Measurements from ENCODE around the gene PNPLA8. TPM values are rescaled to one million over a fixed set of nuclear protein-coding genes. Genes with fewer than 3 reads are reported as not detected.

Gene PNPLA8
- total and polyA plus RNA-seq, 2 donors (not counting 3 experiments of a cell fraction or from before 2014, with no cell fraction given), result 5.9 to 19.9 TPM

GRCh38 chr7:108522780-108523179 is 3.2 kb downstream of the PNPLA8 start:
- H3K27me3 ChIP-seq (ENCODE audit: control insufficient read depth in 2 of 2, insufficient read depth in 2 of 2, low read length in 2 of 2), result no peaks in the 10 kb centered on the region
- FAIRE-seq (no peak), DNase-seq (ENCODE audit: low read depth, low spot score) (no peak)
- no peaks in the 10 kb centered on the region for H3K9me3 ChIP-seq (replicated peaks; ENCODE audit: control insufficient read depth, insufficient read depth, low read length)
- no peak overlapping the region for H3K27ac ChIP-seq (ENCODE audit: insufficient read depth, low read depth, low read length)
- no peak overlapping the region for H3K9ac ChIP-seq (replicated peaks; ENCODE audit: extremely low read depth, insufficient read depth, low read length)
- TF ChIP-seq EZH2 (IDR thresholded peaks at IDR 0.05; ENCODE audit: borderline replicate concordance, low read depth, low read length, severe bottlenecking) (no peak), POLR2A (IDR thresholded peaks at IDR 0.05; ENCODE audit: low read depth, low read length) (no peak), MAX (IDR thresholded peaks at IDR 0.05; ENCODE audit: insufficient read depth, insufficient read length) (no peak), FOS (IDR thresholded peaks at IDR 0.05; ENCODE audit: borderline replicate concordance, insufficient read depth, low read length) (no peak), CTCF (IDR thresholded peaks at IDR 0.05; ENCODE audit: extremely low read depth in 1 of 2, insufficient read depth in 1 of 2, low read depth in 1 of 2, low read length in 2 of 2) (no peak), JUN (IDR thresholded peaks at IDR 0.05; ENCODE audit: borderline replicate concordance, insufficient read depth, insufficient read length, low read depth) (no peak), POLR2AphosphoS5 (IDR thresholded peaks at IDR 0.05; ENCODE audit: insufficient read depth, low read depth, low read length) (no peak), GATA2 (IDR thresholded peaks at IDR 0.05; ENCODE audit: insufficient read depth, insufficient read length, low read depth, low read length) (no peak), MYC (IDR thresholded peaks at IDR 0.05; ENCODE audit: low read depth, low read length) (no peak)
- CTCF ChIA-PET, result interaction anchor here (1.4 kb wide), 1 partner anchor 21 kb away, joined by 3 read pairs; no protein-coding TSS in a partner anchor
- no peak overlapping the region for H2AFZ ChIP-seq (ENCODE audit: low read depth, low read length)
- H3K4me1 ChIP-seq (ENCODE audit: control insufficient read depth, extremely low read depth, insufficient read depth, low read length), result peaks cover 17% of the 10 kb centered on the region
- POLR2A ChIA-PET, result no interaction called here
- no peak overlapping the region for H3K4me2 ChIP-seq (ENCODE audit: insufficient read depth, low read length)
- peaks cover 31% of the 10 kb centered on the region for H3K79me2 ChIP-seq (ENCODE audit: control insufficient read depth, insufficient read depth, low read length)
- H3K36me3 ChIP-seq (ENCODE audit: control insufficient read depth in 2 of 2, extremely low read depth in 1 of 2, insufficient read depth in 2 of 2, low read length in 2 of 2), result peaks cover 0 to 2% of the 10 kb centered on the region in 2 experiments
- BruUV-seq (replicated peaks), result no TSS peak
- intact Hi-C loops (cut with micrococcal nuclease) (no loop called here), dilution Hi-C loops (cut with MboI; ENCODE audit: extremely low pct_ligation_motif_present, low sequenced_read_pairs) (no loop called here)
- H3K4me3 ChIP-seq (replicated peaks in 1 of 3; ENCODE audit: insufficient read depth in 1 of 3, low read depth in 1 of 3, low read length in 3 of 3), result no peak overlapping the region
- no peaks in the 10 kb centered on the region for H3K9me1 ChIP-seq (replicated peaks; ENCODE audit: control insufficient read depth, extremely low read depth, insufficient read depth, low read length)
- no peaks in the 10 kb centered on the region for H4K20me1 ChIP-seq (replicated peaks; ENCODE audit: control insufficient read depth, extremely low read depth, insufficient read depth, low read length)

All from endothelial cell of umbilical vein (primary cell).